ENCODE data around the gene TBX10. TPM values are rescaled to one million over a fixed set of nuclear protein-coding genes. Genes with fewer than 3 reads are reported as not detected.

The TBX10 gene
- total RNA-seq, 1 donor from 2014 or later = not detected

DNA sequence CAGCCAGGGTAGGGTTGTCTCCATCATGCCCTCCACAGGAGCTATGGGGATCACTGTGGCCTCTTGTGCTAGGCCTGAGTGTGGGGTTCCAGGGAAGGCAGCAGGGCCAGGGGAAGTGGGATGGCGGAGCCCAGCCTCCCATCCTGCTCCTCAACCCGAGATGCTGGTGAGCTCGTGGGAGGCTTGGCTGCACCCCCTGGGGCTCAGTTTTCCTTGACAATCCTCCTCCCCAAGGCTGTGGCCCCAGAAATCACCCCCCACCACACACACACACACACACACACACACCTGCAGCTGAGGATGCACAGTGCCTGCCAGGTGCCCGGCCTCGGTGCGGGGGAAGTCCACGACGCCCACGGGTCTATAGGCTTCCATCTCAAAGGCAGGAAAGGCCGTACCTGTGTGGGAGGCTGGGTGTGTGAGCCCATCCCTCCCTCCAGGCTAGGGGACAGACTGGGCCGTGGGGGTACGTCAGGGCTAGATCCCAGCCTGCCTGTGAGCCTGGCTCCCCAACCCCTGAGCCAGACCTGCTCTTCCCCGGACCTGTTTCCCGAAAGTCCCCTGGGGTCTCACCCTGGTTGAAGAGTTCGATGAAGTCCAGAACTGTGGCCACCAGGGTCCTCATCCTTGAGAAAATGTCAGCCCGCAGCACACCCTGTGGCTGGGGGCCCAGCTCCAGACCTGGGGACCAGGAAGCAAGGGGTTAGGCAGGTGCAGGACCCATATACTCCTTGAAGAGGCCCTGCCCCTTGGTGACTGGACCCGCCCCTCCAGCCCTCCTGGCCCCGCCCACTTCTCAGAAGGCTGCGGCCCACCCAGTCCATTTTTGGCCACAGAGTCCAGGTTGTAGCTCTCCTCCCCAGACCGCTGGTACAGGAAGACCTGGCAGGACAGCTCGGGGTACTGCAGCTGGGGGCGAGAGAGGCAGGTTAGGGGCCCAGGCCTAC is 5.2 kb upstream of the TBX10 start:
- Mint-ChIP-seq H3K9me3 (ENCODE audit: low read depth) (no peaks in the 10 kb centered on the region), H3K4me1 (ENCODE audit: low read depth) (no peaks in the 10 kb centered on the region), H3K36me3 (ENCODE audit: insufficient read depth) (no peaks in the 10 kb centered on the region), H3K4me3 (ENCODE audit: low read depth) (no peak overlapping the region), H3K27ac (no peak overlapping the region), H3K27me3 (peaks cover 4% of the 10 kb centered on the region)
- TF ChIP-seq CTCF (IDR thresholded peaks at IDR 0.05; ENCODE audit: unreplicated experiment) = no peak
- DNase-seq (ENCODE audit: low spot score, unreplicated experiment) = no peak

- DNase-seq (ENCODE audit: low spot score, unreplicated experiment) = no peak
- TF ChIP-seq CTCF (IDR thresholded peaks at IDR 0.05; ENCODE audit: unreplicated experiment) = peak; percentile 36
- peaks cover 4% of the 10 kb centered on the region for H3K27me3 Mint-ChIP-seq
- H3K9me3 Mint-ChIP-seq (ENCODE audit: low read depth) = no peaks in the 10 kb centered on the region
- H3K4me1 Mint-ChIP-seq (ENCODE audit: low read depth) = no peaks in the 10 kb centered on the region
- no peak overlapping the region for H3K27ac Mint-ChIP-seq
- H3K36me3 Mint-ChIP-seq (ENCODE audit: insufficient read depth) = no peaks in the 10 kb centered on the region
- H3K4me3 Mint-ChIP-seq (ENCODE audit: low read depth) = no peak overlapping the region
These were observed 4.5 kb upstream of the TBX10 start for GRCh38 chr11:67644042-67644441.

GRCh38 chr11:67642173-67643120 is 2.9 kb upstream of the TBX10 start:
- Mint-ChIP-seq H3K27me3 (peaks cover 4% of the 10 kb centered on the region), H3K9me3 (ENCODE audit: low read depth) (no peaks in the 10 kb centered on the region), H3K4me3 (ENCODE audit: low read depth) (no peak overlapping the region), H3K36me3 (ENCODE audit: insufficient read depth) (no peaks in the 10 kb centered on the region), H3K27ac (no peak overlapping the region), H3K4me1 (ENCODE audit: low read depth) (no peaks in the 10 kb centered on the region)
- no peak for TF ChIP-seq CTCF (IDR thresholded peaks at IDR 0.05; ENCODE audit: unreplicated experiment)
- DNase-seq (ENCODE audit: low spot score, unreplicated experiment) = no peak

DNA sequence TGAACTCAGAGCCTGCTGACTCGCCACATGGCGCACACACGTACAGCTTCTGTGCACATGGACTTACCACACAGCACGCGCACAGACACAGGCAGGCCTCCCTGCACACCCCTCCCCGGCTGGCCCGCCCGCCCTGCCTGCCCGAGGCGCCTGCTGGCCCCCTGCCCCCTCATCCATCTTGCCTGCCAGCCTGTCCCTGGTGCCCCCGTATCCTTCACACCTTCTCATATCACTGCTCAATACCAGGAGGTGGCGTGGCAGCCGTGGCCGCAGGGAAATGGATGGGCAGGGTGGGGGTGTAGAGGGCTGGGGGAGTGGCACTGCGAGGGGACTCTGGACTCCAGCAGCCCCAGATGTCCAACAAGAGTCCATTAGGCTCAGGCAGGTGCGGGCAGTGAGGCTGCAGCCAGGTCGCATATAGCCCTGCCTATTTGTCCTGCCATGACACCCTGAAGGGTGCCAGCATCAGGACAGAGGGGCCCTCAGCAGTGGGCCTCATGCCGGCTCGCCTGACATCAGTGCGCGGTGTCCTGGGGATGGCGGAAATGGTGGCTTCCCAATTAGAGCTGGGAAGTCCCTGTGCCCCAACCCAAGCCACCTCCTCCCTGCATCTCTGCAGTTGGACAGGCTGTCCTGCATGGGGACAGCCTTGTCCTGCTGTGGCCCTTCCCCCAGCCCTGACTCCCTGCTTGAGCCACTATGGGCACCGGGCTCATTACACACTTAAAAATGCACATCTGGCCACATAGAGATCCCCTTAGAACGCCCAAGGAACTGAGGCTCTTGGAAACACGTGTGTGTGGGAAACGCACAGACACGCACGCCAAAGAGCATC is 2.0 kb upstream of the TBX10 start:
- H3K4me1 Mint-ChIP-seq (ENCODE audit: low read depth) = no peaks in the 10 kb centered on the region
- no peak for DNase-seq (ENCODE audit: low spot score, unreplicated experiment)
- no peaks in the 10 kb centered on the region for H3K9me3 Mint-ChIP-seq (ENCODE audit: low read depth)
- no peak overlapping the region for H3K4me3 Mint-ChIP-seq (ENCODE audit: low read depth)
- no peaks in the 10 kb centered on the region for H3K36me3 Mint-ChIP-seq (ENCODE audit: insufficient read depth)
- peaks cover 4% of the 10 kb centered on the region for H3K27me3 Mint-ChIP-seq
- TF ChIP-seq CTCF (IDR thresholded peaks at IDR 0.05; ENCODE audit: unreplicated experiment) = no peak
- H3K27ac Mint-ChIP-seq = no peak overlapping the region
